Astrocyte (in vitro differentiated cells and primary cell): ENCODE measurements around the gene GDPD4. TPM values are rescaled to one million over a fixed set of nuclear protein-coding genes. Genes with fewer than 3 reads are reported as not detected.
A peak's percentile ranks its signal among the peaks of the same experiment; 100 is the strongest.

ENCODE experiments used
- DNase-seq: peaks from one replicate; pipeline ENCODE4 v3.0.0-alpha.2; 2010; ENCODE audit warnings: low read depth
- FAIRE-seq: peaks from 2 replicates; lab custom pipeline; 2011; peaks lifted over from hg19 to GRCh38; lab: Jason Lieb, UNC
- H2AFZ ChIP-seq: 2 replicates; pipeline ENCODE4 v1.6.0; 2012; ENCODE audit warnings: low read depth, low read length, inconsistent platforms
- H3K27ac ChIP-seq: 2 replicates; pipeline ENCODE4 v1.5.1; 2011; ENCODE audit warnings: low read depth, low read length, inconsistent platforms
- H3K27me3 ChIP-seq: 2 replicates; pipeline ENCODE4 v1.6.0; 2011; ENCODE audit warnings: low read length, inconsistent platforms; ENCODE audit not compliant: insufficient read depth
- H3K36me3 ChIP-seq: 2 replicates; pipeline ENCODE4 v1.5.1; 2011; ENCODE audit warnings: low read length, inconsistent platforms; ENCODE audit not compliant: insufficient read depth
- H3K4me1 ChIP-seq: 2 replicates; pipeline ENCODE4 v1.5.1; 2011; ENCODE audit warnings: low read length, inconsistent platforms; ENCODE audit not compliant: insufficient read depth
- H3K4me2 ChIP-seq: 2 replicates; pipeline ENCODE4 v1.6.0; 2012; ENCODE audit warnings: low read length, inconsistent platforms
- H3K4me3 ChIP-seq: 2 replicates; pipeline ENCODE4 v1.5.1; 2011; ENCODE audit warnings: low read depth, mild to moderate bottlenecking, low read length, inconsistent platforms; ENCODE audit not compliant: insufficient read depth
- H3K79me2 ChIP-seq: 2 replicates; pipeline ENCODE4 v1.6.0; 2012; ENCODE audit warnings: mild to moderate bottlenecking, low read length, inconsistent platforms; ENCODE audit not compliant: insufficient read depth
- H3K9ac ChIP-seq: 2 replicates; pipeline ENCODE4 v1.6.0; 2012; ENCODE audit warnings: mild to moderate bottlenecking, low read length, inconsistent platforms
- H3K9me3 ChIP-seq: 2 replicates; pipeline ENCODE4 v1.5.1; 2012; ENCODE audit warnings: low read depth, mild to moderate bottlenecking, low read length, inconsistent platforms; ENCODE audit not compliant: insufficient read depth
- H4K20me1 ChIP-seq: 2 replicates; pipeline ENCODE4 v1.6.0; 2012; ENCODE audit warnings: low read length, inconsistent platforms; ENCODE audit not compliant: insufficient read depth
- H3K27ac Mint-ChIP-seq: one replicate; pipeline ENCODE4 v1.8.0; 2021; ENCODE audit warnings: mild to moderate bottlenecking, mixed read lengths; ENCODE audit not compliant: unreplicated experiment
- H3K27me3 Mint-ChIP-seq: one replicate; pipeline ENCODE4 v1.8.0; 2021; ENCODE audit warnings: low read depth, mixed read lengths; ENCODE audit not compliant: unreplicated experiment
- H3K36me3 Mint-ChIP-seq: one replicate; pipeline ENCODE4 v1.8.0; 2021; ENCODE audit warnings: low read depth, mixed read lengths; ENCODE audit not compliant: unreplicated experiment
- H3K4me1 Mint-ChIP-seq: one replicate; pipeline ENCODE4 v1.8.0; 2021; ENCODE audit warnings: low read depth, mixed read lengths; ENCODE audit not compliant: unreplicated experiment
- H3K4me3 Mint-ChIP-seq: one replicate; pipeline ENCODE4 v1.8.0; 2021; ENCODE audit warnings: mild to moderate bottlenecking, moderate library complexity, mixed read lengths; ENCODE audit not compliant: unreplicated experiment
- H3K9me3 Mint-ChIP-seq: one replicate; pipeline ENCODE4 v1.8.0; 2021; ENCODE audit warnings: mild to moderate bottlenecking, mixed read lengths; ENCODE audit not compliant: unreplicated experiment
- EZH2 ChIP-seq: IDR thresholded peaks from 2 replicates; pipeline ENCODE4 v1.6.1; 2012; ENCODE audit warnings: mild to moderate bottlenecking, low read length, inconsistent platforms; ENCODE audit not compliant: insufficient read depth
- total RNA-seq: library from RNA; stranded (reverse); gene quantifications from 2 replicates; pipeline ENCODE4 v1.2.1, GENCODE V29; 2021
- TF ChIP-seq, protein P1 (sequence below): IDR thresholded peaks from 2 replicates; pipeline ENCODE4 v1.5.1; 2011; ENCODE audit warnings: low read depth, mild to moderate bottlenecking, inconsistent platforms, low read length, moderate library complexity; ENCODE audit not compliant: insufficient read depth

GDPD4 gene
- total RNA-seq, 1 donor from 2014 or later: not detected

DNA sequence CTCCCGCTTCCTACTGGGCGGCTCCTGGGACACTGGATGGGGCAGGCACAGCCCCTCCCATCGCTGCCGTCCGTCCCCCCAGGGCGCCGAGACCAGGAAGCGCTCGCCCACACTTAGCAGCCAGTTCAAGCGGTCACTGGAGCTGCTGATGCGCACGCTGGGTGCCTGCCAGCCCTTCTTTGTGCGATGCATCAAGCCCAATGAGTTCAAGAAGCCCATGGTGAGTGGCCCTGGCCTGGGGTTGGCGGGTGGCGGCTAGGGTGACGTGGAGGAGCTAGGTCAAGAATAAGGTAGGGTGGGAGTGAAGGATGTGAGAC, 128.9 kb downstream of the GDPD4 start:
- Mint-ChIP-seq H3K27ac (no peak overlapping the region), H3K36me3 (peaks cover 3% of the 10 kb centered on the region), H3K4me3 (no peak overlapping the region), H3K9me3 (no peaks in the 10 kb centered on the region), H3K4me1 (peaks cover 8% of the 10 kb centered on the region), H3K27me3 (peaks cover 25% of the 10 kb centered on the region)
- FAIRE-seq (no peak), DNase-seq (peak; percentile 12)
- no peak overlapping the region for H2AFZ ChIP-seq
- H3K27me3 ChIP-seq: no peaks in the 10 kb centered on the region
- no peak overlapping the region for H3K9ac ChIP-seq
- H3K79me2 ChIP-seq: no peaks in the 10 kb centered on the region
- no peaks in the 10 kb centered on the region for H3K9me3 ChIP-seq
- no peaks in the 10 kb centered on the region for H3K4me1 ChIP-seq
- no peaks in the 10 kb centered on the region for H3K36me3 ChIP-seq
- H3K4me2 ChIP-seq: no peak overlapping the region
- no peaks in the 10 kb centered on the region for H4K20me1 ChIP-seq
- no peak overlapping the region for H3K4me3 ChIP-seq
- TF ChIP-seq, protein P1, sequence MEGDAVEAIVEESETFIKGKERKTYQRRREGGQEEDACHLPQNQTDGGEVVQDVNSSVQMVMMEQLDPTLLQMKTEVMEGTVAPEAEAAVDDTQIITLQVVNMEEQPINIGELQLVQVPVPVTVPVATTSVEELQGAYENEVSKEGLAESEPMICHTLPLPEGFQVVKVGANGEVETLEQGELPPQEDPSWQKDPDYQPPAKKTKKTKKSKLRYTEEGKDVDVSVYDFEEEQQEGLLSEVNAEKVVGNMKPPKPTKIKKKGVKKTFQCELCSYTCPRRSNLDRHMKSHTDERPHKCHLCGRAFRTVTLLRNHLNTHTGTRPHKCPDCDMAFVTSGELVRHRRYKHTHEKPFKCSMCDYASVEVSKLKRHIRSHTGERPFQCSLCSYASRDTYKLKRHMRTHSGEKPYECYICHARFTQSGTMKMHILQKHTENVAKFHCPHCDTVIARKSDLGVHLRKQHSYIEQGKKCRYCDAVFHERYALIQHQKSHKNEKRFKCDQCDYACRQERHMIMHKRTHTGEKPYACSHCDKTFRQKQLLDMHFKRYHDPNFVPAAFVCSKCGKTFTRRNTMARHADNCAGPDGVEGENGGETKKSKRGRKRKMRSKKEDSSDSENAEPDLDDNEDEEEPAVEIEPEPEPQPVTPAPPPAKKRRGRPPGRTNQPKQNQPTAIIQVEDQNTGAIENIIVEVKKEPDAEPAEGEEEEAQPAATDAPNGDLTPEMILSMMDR: no peak
- no peak for TF ChIP-seq EZH2
- H3K27ac ChIP-seq: no peak overlapping the region

DNA sequence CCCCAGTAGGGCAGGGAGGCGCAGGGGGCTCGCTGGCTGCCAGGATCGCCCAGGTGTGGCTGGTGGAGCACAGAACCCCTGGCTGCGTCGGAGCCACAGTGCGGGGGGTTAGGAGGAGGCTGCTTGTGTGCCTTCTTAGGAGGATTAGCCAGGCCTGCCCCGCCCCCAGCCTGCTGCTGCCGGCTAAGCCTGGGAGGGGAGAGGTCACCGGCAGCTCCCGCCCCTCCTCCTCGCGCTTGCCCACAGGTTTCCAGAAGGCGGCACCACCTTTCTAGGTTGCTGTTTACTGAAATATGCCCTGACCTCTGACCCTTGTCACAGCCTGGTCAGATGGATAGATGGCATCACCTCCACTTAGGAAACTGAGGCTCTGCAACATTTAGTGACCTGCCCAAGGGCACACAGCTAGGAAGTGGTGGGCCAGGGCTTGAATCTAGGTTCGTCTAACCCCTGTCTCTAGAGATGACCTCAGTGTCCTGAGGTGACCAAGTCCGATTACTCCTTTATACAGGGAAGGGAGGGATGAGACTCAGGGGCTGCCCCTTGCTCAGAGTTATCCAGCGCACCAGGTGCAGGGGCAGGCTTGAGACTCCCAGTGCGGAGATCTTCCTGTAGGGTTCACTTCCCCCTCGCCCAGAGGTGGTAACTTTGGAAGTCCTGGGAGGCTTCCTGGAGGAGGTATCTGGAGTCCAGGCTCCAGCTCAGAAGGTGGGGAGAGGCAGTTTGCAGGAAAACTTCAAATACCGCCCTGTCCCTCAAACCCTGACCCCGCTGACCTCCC, 129.4 kb downstream of the GDPD4 start:
- no peak overlapping the region for H3K27ac Mint-ChIP-seq

More for the DNA sequence above, 129.4 kb downstream of the GDPD4 start:
- TF ChIP-seq EZH2: no peak
- TF ChIP-seq, protein P1: no peak
- Mint-ChIP-seq H3K4me3 (no peak overlapping the region), H3K9me3 (no peaks in the 10 kb centered on the region), H3K4me1 (peaks cover 8% of the 10 kb centered on the region), H3K36me3 (peaks cover 3% of the 10 kb centered on the region), H3K27me3 (peaks cover 21% of the 10 kb centered on the region)
- no peak overlapping the region for H3K4me3 ChIP-seq
- H3K4me1 ChIP-seq: no peaks in the 10 kb centered on the region
- DNase-seq: no peak
- H2AFZ ChIP-seq: no peak overlapping the region
- H4K20me1 ChIP-seq: no peaks in the 10 kb centered on the region
- no peaks in the 10 kb centered on the region for H3K79me2 ChIP-seq
- no peaks in the 10 kb centered on the region for H3K36me3 ChIP-seq
- no peak overlapping the region for H3K4me2 ChIP-seq
- H3K9me3 ChIP-seq: no peaks in the 10 kb centered on the region
- H3K27me3 ChIP-seq: no peaks in the 10 kb centered on the region
- no peak overlapping the region for H3K27ac ChIP-seq
- H3K9ac ChIP-seq: no peak overlapping the region
- no peak for FAIRE-seq
